K562 (cell line): ENCODE data around the gene KLRC4. TPM values are rescaled to one million over a fixed set of nuclear protein-coding genes. Genes with fewer than 3 reads are reported as not detected.

ENCODE experiments used
- ATAC-seq: fragments of 200-7000 bp; cut with Tn5 transposase; 3 replicates; pipeline ENCODE4 v1.9.1; 2020; ENCODE audit warnings: moderate library complexity
- BruUV-seq: library from RNA; stranded (reverse); fragments of 400-500 nt; replicated peaks from 2 replicates; lab custom pipeline; 2021; lab: Mats Ljungman, UMichigan
- CTCF ChIA-PET: fragments of 300-600 bp; formaldehyde crosslinking; extraction: SDS; loops from one replicate; lab custom pipeline; 2021; ENCODE audit warnings: low intra/inter-chr PET ratio; lab: Yijun Ruan, JAX
- POLR2A ChIA-PET: fragments of 300-600, 350-650 bp; sonication (Branson Sonifier 250); formaldehyde crosslinking; extraction: SDS; loops from one replicate; lab custom pipeline; 2021; ENCODE audit warnings: antibody characterized with exemption, inconsistent platforms; lab: Yijun Ruan, JAX
- DNase-seq, 4 experiments: peaks; one replicate each; pipeline versions ENCODE4 v3.0.0 to v3.0.0-alpha.2; 2011 to 2018; ENCODE audit warnings: low spot score in 3 of 4, mixed read lengths in 3 of 4; ENCODE audit errors: extremely low read depth in 1 of 4
- FAIRE-seq: peaks from 2 replicates; lab custom pipeline; 2011; peaks lifted over from hg19 to GRCh38; lab: Jason Lieb, UNC
- H2AFZ ChIP-seq: 2 replicates; pipeline ENCODE4 v1.6.0; 2011; ENCODE audit warnings: low read depth, low read length, control low read depth, inconsistent platforms
- H3K27ac ChIP-seq: fragments of 200-600 bp; 3 replicates; pipeline ENCODE4 v1.8.0; 2011; ENCODE audit warnings: low read depth, mild to moderate bottlenecking, control low read depth, inconsistent platforms, low read length, moderate library complexity, mixed read lengths; ENCODE audit errors: extremely low read depth
- H3K27me3 ChIP-seq, 2 experiments: fragments of 300-600 bp in 1 of 2; 2 replicates in 1 of 2; 3 replicates in 1 of 2; pipeline versions ENCODE4 v1.6.0 to v1.8.0; 2011; ENCODE audit warnings: inconsistent platforms in 2 of 2, low read length in 2 of 2, mild to moderate bottlenecking in 1 of 2, mixed read lengths in 1 of 2, moderate library complexity in 1 of 2; ENCODE audit not compliant: control insufficient read depth in 2 of 2, insufficient read depth in 2 of 2
- H3K36me3 ChIP-seq: fragments of 300-600 bp; 3 replicates; pipeline ENCODE4 v1.8.0; 2011; ENCODE audit warnings: mild to moderate bottlenecking, low read length, inconsistent platforms; ENCODE audit not compliant: control insufficient read depth, insufficient read depth
- H3K4me1 ChIP-seq, 2 experiments: fragments of 200-600 bp in 1 of 2; replicated peaks in 1 of 2; 2 replicates in 1 of 2; 3 replicates in 1 of 2; pipeline versions ENCODE4 v1.5.1 to v1.8.0; 2011; ENCODE audit warnings: inconsistent platforms in 2 of 2, low read length in 2 of 2, mild to moderate bottlenecking in 1 of 2, mixed read lengths in 1 of 2, moderate library complexity in 1 of 2; ENCODE audit not compliant: control insufficient read depth in 2 of 2, insufficient read depth in 2 of 2
- H3K4me2 ChIP-seq: 2 replicates; pipeline ENCODE4 v1.6.1; 2011; ENCODE audit warnings: low read length, control low read depth, inconsistent platforms, mixed read lengths; ENCODE audit not compliant: insufficient read depth
- H3K4me3 ChIP-seq: fragments of 200-600 bp; sonication (generic), shearing (Covaris generic); 2 replicates; pipeline ENCODE4 v1.5.1; 2016; ENCODE audit warnings: control low read depth, inconsistent platforms
- H3K79me2 ChIP-seq: fragments of 200-600 bp; 3 replicates; pipeline ENCODE4 v1.8.0; 2011; ENCODE audit warnings: low read length, inconsistent platforms; ENCODE audit not compliant: control insufficient read depth, insufficient read depth
- H3K9ac ChIP-seq, 2 experiments: 2 replicates each; pipeline versions ENCODE4 v1.6.0 to v1.6.1; 2011; ENCODE audit warnings: low read depth in 2 of 2, low read length in 2 of 2, control low read depth in 1 of 2, inconsistent platforms in 1 of 2, mild to moderate bottlenecking in 1 of 2, mixed read lengths in 1 of 2; ENCODE audit not compliant: insufficient read depth in 1 of 2
- H3K9me1 ChIP-seq: one replicate; pipeline ENCODE4 v1.6.0; 2011; ENCODE audit warnings: inconsistent platforms, mild to moderate bottlenecking, low read length, moderate library complexity; ENCODE audit not compliant: control insufficient read depth, insufficient read depth
- H3K9me3 ChIP-seq: replicated peaks from 2 replicates; pipeline ENCODE4 v1.5.1; 2011; ENCODE audit warnings: low read depth, low read length, inconsistent platforms; ENCODE audit not compliant: control insufficient read depth, insufficient read depth
- H4K20me1 ChIP-seq: replicated peaks from 2 replicates; pipeline ENCODE4 v1.6.1; 2011; ENCODE audit warnings: low read length, inconsistent platforms, mixed read lengths; ENCODE audit not compliant: control insufficient read depth, insufficient read depth
- ATF7 ChIP-seq: fragments of 450-650 bp; IDR thresholded peaks from 2 replicates; pipeline ENCODE4 v1.7.1; 2014; ENCODE audit warnings: mild to moderate bottlenecking, moderate library complexity
- EGR1 ChIP-seq: fragments of 450-650 bp; conservative IDR thresholded peaks from 2 replicates; pipeline ENCODE4 v1.6.1; 2017; ENCODE audit warnings: mild to moderate bottlenecking
- ESRRA ChIP-seq: fragments of 450-650 bp; IDR thresholded peaks from 2 replicates; pipeline ENCODE4 v1.6.1; 2014; ENCODE audit warnings: low read depth, mild to moderate bottlenecking, moderate library complexity, borderline replicate concordance
- HLTF ChIP-seq: fragments of 450-650 bp; IDR thresholded peaks from 2 replicates; pipeline ENCODE4 v1.6.1; 2016
- KDM1A ChIP-seq, 2 experiments: fragments of 450-650 bp; IDR thresholded peaks; 2 replicates each; pipeline ENCODE4 v1.6.1; 2016; ENCODE audit warnings: mild to moderate bottlenecking in 2 of 2
- NR2C2 ChIP-seq, 2 experiments: fragments of 200-800 bp in 1 of 2; sonication (Bioruptor generic) in 1 of 2; sonication (generic) in 1 of 2; formaldehyde crosslinking in 1 of 2; IDR thresholded peaks; 2 replicates each; pipeline versions ENCODE4 v1.6.1 to v1.8.0; 2016 to 2022; ENCODE audit warnings: mild to moderate bottlenecking in 1 of 2, missing compliant biosample characterization in 1 of 2, missing genetic modification characterization in 1 of 2, missing genetic modification reagents in 1 of 2
- POLR2G ChIP-seq: fragments of 200-400 bp; formaldehyde crosslinking; IDR thresholded peaks from 2 replicates; pipeline ENCODE4 v1.6.1; 2017; ENCODE audit warnings: low read depth, mild to moderate bottlenecking, antibody characterized with exemption, low read length, moderate library complexity
- SMARCC2 ChIP-seq: fragments of 450-650 bp; IDR thresholded peaks from 2 replicates; pipeline ENCODE4 v1.6.1; 2017; ENCODE audit warnings: antibody characterized with exemption, moderate library complexity, mild to moderate bottlenecking, low read depth
- TFAM ChIP-seq: fragments of 250-450 bp; sonication (Bioruptor Pico); conservative IDR thresholded peaks from 2 replicates; pipeline ENCODE4 v1.5.0; 2021; ENCODE audit warnings: mild to moderate bottlenecking, moderate library complexity
- XRCC5 ChIP-seq: fragments of 200-400 bp; formaldehyde crosslinking; IDR thresholded peaks from 2 replicates; pipeline ENCODE4 v1.6.1; 2017; ENCODE audit warnings: low read depth, mild to moderate bottlenecking, low read length
- ZKSCAN3 ChIP-seq: fragments of 250-450 bp; sonication (Bioruptor Pico); IDR thresholded peaks from 2 replicates; pipeline ENCODE4 v1.4.0; 2020
- ZNF253 ChIP-seq: fragments of 250-450 bp; sonication (Bioruptor Pico); conservative IDR thresholded peaks from 2 replicates; pipeline ENCODE4 v1.6.1; 2021; ENCODE audit warnings: mild to moderate bottlenecking
- ZNF347 ChIP-seq: fragments of 450-650 bp; formaldehyde crosslinking; IDR thresholded peaks from 2 replicates; pipeline ENCODE4 v1.4.0; 2020; ENCODE audit warnings: low read depth, mild to moderate bottlenecking, moderate library complexity
- ZNF431 ChIP-seq: sonication (generic); formaldehyde crosslinking; IDR thresholded peaks from 2 replicates; pipeline ENCODE4 v1.8.0; 2022; ENCODE audit warnings: mild to moderate bottlenecking, missing genetic modification reagents
- ZNF766 ChIP-seq: fragments of 200-800 bp; sonication (Bioruptor generic); conservative IDR thresholded peaks from 2 replicates; pipeline ENCODE4 v1.6.1; 2016; ENCODE audit warnings: missing genetic modification characterization, missing compliant biosample characterization
- WGBS: fragments of 100-300 bp; shearing (Covaris generic); methylation state at CpG from one replicate; pipeline ENCODE4 v1.1.6; 2016; ENCODE audit warnings: low coverage, mixed read lengths; ENCODE audit not compliant: insufficient coverage; ENCODE audit errors: missing lambda C conversion rate; 5-methylcytosine and 5-hydroxymethylcytosine counted together
- in situ Hi-C: fragments of 300-500 bp; cut with MboI; formaldehyde crosslinking; loops from 4 replicates; pipeline ENCODE4 v1.15.0; 2018; ENCODE audit warnings: inconsistent platforms, mixed read lengths
- intact Hi-C: fragments of 100-400 bp; cut with micrococcal nuclease; formaldehyde crosslinking; loops from 2 replicates; pipeline ENCODE4 v1.14.2; 2022
- polyA plus RNA-seq, 8 experiments: library from polyadenylated mRNA; depleted of rRNA in 4 of 8; stranded (reverse) in 5 of 8; unstranded in 3 of 8; fragments of >200 nt; fragmentation: Nextera tagmentation in 2 of 8; fragmentation: Illumina TruSeq in 1 of 8; extraction: Ambion mirVana in 2 of 8; extraction: Trizol in 1 of 8; gene quantifications; 2 replicates each; pipeline versions ENCODE4 v1.2.1 to v1.2.3, GENCODE V29; 2011 to 2014; ENCODE audit warnings: inconsistent platforms in 1 of 8, missing spikeins in 1 of 8
- total RNA-seq, 7 experiments: library from RNA; depleted of rRNA in 6 of 7; stranded (reverse); fragments of >200 nt in 6 of 7; fragmentation: Illumina TruSeq in 2 of 7; extraction: Trizol in 2 of 7; gene quantifications; 2 replicates each; pipeline versions ENCODE4 v1.2.1 to v1.2.3, GENCODE V29; 2011 to 2021; ENCODE audit warnings: low replicate concordance in 1 of 7
- TF ChIP-seq, protein P1 (sequence below): fragments of 450-650 bp; IDR thresholded peaks from 2 replicates; pipeline ENCODE4 v1.6.1; 2016; ENCODE audit warnings: antibody characterized with exemption
- TF ChIP-seq, protein P2 (sequence below), 2 experiments: fragments of 250-450 bp in 1 of 2; fragments of 450-650 bp in 1 of 2; sonication (Bioruptor Pico) in 1 of 2; IDR thresholded peaks; 2 replicates each; pipeline versions ENCODE4 v1.6.1 to v1.8.0; 2016 to 2021; ENCODE audit warnings: mild to moderate bottlenecking in 2 of 2, moderate library complexity in 2 of 2, missing compliant biosample characterization in 1 of 2, missing genetic modification characterization in 1 of 2
- TF ChIP-seq, protein P3 (sequence below): fragments of 250-450 bp; sonication (Bioruptor Pico); IDR thresholded peaks from 2 replicates; pipeline ENCODE4 v1.4.0; 2020; ENCODE audit warnings: borderline replicate concordance
- TF ChIP-seq, protein P4 (sequence below): sonication (generic); formaldehyde crosslinking; IDR thresholded peaks from 2 replicates; pipeline ENCODE4 v1.8.0; 2022; ENCODE audit warnings: mild to moderate bottlenecking, missing genetic modification reagents

Gene KLRC4
- total and polyA plus RNA-seq, 9 of the 15 experiments (the other 6 are each of a cell fraction or from before 2014, with no cell fraction given) = 0.17 TPM; not detected in 8

DNA sequence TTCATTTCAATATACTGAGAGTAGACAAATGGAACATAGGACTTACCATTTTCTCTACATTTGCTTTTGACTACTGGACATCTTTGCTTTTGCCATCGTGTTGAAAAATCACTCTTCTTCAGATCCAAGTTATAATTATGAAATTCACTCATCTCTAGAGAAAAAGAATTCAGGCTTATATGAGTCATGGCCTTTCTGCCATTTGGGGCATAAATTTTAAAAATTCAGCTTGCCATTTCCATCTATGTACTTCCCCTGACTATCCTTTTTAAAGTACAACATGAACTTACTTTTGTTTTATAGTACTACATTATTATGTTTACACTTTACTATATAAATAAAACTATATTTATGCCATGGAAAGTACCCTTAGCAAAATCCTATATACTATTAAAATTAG lies 22.7 kb downstream of the KLRC4 start:
- ChIA-PET POLR2A (no interaction called here), CTCF (no interaction called here)
- no peaks in the 10 kb centered on the region for H3K36me3 ChIP-seq
- ATAC-seq (no peak), DNase-seq (no peak), FAIRE-seq (no peak)
- no peaks in the 10 kb centered on the region for H3K27me3 ChIP-seq
- intact Hi-C loops = no loop called here
- no peaks in the 10 kb centered on the region for H3K4me1 ChIP-seq
- BruUV-seq = no TSS peak
- no peak overlapping the region for H2AFZ ChIP-seq
- H3K4me2 ChIP-seq = no peak overlapping the region
- H3K9me3 ChIP-seq = no peaks in the 10 kb centered on the region
- H3K9ac ChIP-seq = no peak overlapping the region
- no peaks in the 10 kb centered on the region for H4K20me1 ChIP-seq
- WGBS = 0% methylated on average over 1 of the region's 1 CpG
- H3K9me1 ChIP-seq = no peaks in the 10 kb centered on the region
- H3K79me2 ChIP-seq = no peaks in the 10 kb centered on the region
- TF ChIP-seq ZNF347 (CRISPR knock-in tag) (no peak), ZNF431 (CRISPR knock-in tag) (no peak), TFAM (CRISPR knock-in tag) (no peak), HLTF (no peak), ZKSCAN3 (CRISPR knock-in tag) (no peak), XRCC5 (no peak), KDM1A (IDR thresholded peaks at IDR 0.05) (no peak), EGR1 (no peak), SMARCC2 (no peak), ZNF253 (no peak), POLR2G (no peak), NR2C2 (CRISPR knock-in tag; IDR thresholded peaks at IDR 0.05) (no peak), NR2C2 (tag; IDR thresholded peaks at IDR 0.05) (no peak), ESRRA (no peak), ATF7 (no peak), ZNF766 (no peak)
- TF ChIP-seq, protein P1, sequence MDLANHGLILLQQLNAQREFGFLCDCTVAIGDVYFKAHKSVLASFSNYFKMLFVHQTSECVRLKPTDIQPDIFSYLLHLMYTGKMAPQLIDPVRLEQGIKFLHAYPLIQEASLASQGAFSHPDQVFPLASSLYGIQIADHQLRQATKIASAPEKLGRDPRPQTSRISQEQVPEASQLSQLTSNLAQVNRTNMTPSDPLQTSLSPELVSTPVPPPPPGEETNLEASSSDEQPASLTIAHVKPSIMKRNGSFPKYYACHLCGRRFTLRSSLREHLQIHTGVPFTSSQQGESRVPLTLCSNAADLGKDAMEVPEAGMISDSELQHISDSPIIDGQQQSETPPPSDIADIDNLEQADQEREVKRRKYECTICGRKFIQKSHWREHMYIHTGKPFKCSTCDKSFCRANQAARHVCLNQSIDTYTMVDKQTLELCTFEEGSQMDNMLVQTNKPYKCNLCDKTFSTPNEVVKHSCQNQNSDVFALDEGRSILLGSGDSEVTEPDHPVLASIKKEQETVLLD = no peak
- TF ChIP-seq, protein P2, sequence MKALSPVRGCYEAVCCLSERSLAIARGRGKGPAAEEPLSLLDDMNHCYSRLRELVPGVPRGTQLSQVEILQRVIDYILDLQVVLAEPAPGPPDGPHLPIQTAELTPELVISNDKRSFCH (CRISPR knock-in tag; IDR thresholded peaks at IDR 0.05) = no peak
- TF ChIP-seq, protein P2 (tag; IDR thresholded peaks at IDR 0.05) = no peak
- TF ChIP-seq, protein P3, sequence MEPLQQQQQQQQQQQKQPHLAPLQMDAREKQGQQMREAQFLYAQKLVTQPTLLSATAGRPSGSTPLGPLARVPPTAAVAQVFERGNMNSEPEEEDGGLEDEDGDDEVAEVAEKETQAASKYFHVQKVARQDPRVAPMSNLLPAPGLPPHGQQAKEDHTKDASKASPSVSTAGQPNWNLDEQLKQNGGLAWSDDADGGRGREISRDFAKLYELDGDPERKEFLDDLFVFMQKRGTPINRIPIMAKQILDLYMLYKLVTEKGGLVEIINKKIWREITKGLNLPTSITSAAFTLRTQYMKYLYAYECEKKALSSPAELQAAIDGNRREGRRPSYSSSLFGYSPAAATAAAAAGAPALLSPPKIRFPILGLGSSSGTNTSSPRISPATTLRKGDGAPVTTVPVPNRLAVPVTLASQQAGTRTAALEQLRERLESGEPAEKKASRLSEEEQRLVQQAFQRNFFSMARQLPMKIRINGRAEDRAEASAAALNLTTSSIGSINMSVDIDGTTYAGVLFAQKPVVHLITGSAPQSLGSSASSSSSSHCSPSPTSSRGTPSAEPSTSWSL (CRISPR knock-in tag) = no peak
- TF ChIP-seq, protein P4, sequence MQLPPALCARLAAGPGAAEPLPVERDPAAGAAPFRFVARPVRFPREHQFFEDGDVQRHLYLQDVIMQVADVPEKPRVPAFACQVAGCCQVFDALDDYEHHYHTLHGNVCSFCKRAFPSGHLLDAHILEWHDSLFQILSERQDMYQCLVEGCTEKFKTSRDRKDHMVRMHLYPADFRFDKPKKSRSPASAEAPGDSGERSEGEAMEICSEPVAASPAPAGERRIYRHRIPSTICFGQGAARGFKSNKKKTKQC = no peak
- in situ Hi-C loops = no loop called here
- H3K4me3 ChIP-seq = no peak overlapping the region
- H3K27ac ChIP-seq = no peak overlapping the region
